A673 (cell line): ENCODE results near the gene TTC34.

Experiments used
- EZH2 ChIP-seq: fragments of 200-600 bp; sonication (generic); IDR thresholded peaks from 2 replicates; pipeline ENCODE4 v1.6.1; 2017; ENCODE audit warnings: borderline replicate concordance, low read depth, mild to moderate bottlenecking, mixed read lengths, antibody characterized with exemption, low read length; ENCODE audit not compliant: poor library complexity, severe bottlenecking
- TF ChIP-seq, protein P1 (sequence below): fragments of 300-800, 200-600 bp; sonication (generic); conservative IDR thresholded peaks from 2 replicates; pipeline ENCODE4 v1.5.1; 2017; ENCODE audit warnings: low read depth, mild to moderate bottlenecking, antibody characterized with exemption, low read length, moderate library complexity, mixed read lengths

DNA sequence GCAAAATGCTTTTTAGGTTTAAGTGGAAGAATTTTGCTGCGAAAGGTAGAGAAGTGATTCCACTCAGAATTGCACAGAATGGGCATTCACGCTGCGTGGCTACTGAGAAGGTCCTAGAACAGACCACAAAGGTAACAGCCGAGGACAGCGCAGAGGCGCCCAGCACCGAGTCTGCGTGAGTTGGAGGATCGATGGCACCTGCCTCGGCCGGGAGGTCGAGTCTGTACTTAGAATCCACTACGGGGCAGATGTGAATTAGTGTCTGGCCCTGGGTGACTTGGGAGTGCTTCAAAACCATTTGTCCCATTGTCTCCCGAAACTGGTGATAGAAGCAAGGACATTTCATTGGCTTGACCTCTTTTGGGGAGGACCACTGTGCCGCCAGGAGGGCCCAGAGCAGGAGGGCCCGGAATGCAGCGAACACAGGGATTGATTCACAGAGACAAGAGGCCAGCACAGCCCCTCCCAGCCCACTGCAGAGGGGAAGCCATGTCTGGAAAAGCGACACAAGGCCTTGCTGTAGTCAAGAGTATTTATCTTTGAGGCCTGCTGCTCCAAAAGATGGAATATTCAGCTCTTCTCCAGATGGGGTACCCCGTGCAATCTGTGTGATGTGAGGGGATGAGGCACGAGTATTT lies 35.0 kb upstream of the TTC34 start:
- TF ChIP-seq, protein P1, sequence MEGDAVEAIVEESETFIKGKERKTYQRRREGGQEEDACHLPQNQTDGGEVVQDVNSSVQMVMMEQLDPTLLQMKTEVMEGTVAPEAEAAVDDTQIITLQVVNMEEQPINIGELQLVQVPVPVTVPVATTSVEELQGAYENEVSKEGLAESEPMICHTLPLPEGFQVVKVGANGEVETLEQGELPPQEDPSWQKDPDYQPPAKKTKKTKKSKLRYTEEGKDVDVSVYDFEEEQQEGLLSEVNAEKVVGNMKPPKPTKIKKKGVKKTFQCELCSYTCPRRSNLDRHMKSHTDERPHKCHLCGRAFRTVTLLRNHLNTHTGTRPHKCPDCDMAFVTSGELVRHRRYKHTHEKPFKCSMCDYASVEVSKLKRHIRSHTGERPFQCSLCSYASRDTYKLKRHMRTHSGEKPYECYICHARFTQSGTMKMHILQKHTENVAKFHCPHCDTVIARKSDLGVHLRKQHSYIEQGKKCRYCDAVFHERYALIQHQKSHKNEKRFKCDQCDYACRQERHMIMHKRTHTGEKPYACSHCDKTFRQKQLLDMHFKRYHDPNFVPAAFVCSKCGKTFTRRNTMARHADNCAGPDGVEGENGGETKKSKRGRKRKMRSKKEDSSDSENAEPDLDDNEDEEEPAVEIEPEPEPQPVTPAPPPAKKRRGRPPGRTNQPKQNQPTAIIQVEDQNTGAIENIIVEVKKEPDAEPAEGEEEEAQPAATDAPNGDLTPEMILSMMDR: no peak
- TF ChIP-seq EZH2: no peak
